Measurements from ENCODE around the gene RASGRF1.

- TF ChIP-seq CTCF (IDR thresholded peaks at IDR 0.05): no peak
- no peak for TF ChIP-seq POLR2AphosphoS5 (IDR thresholded peaks at IDR 0.05)
Measured at GRCh38 chr15:79099692-79100091, 9.1 kb upstream of the RASGRF1 start.

Data from prostate gland (tissue), 2 donors.